Measurements from ENCODE around the gene SEMA4G.

SEMA4G gene

GRCh38 chr10:101005869-101006567 is 36.7 kb downstream of the SEMA4G start:
- H3K4me3 ChIP-seq (ENCODE audit: low read depth, low read length) = no peak overlapping the region
- no peak for DNase-seq (ENCODE audit: low read depth)
- TF ChIP-seq, protein P1, sequence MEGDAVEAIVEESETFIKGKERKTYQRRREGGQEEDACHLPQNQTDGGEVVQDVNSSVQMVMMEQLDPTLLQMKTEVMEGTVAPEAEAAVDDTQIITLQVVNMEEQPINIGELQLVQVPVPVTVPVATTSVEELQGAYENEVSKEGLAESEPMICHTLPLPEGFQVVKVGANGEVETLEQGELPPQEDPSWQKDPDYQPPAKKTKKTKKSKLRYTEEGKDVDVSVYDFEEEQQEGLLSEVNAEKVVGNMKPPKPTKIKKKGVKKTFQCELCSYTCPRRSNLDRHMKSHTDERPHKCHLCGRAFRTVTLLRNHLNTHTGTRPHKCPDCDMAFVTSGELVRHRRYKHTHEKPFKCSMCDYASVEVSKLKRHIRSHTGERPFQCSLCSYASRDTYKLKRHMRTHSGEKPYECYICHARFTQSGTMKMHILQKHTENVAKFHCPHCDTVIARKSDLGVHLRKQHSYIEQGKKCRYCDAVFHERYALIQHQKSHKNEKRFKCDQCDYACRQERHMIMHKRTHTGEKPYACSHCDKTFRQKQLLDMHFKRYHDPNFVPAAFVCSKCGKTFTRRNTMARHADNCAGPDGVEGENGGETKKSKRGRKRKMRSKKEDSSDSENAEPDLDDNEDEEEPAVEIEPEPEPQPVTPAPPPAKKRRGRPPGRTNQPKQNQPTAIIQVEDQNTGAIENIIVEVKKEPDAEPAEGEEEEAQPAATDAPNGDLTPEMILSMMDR (IDR thresholded peaks at IDR 0.05; ENCODE audit: low read depth, low read length, missing control alignments) = no peak

GRCh38 chr10:101006593-101007098 is 37.3 kb downstream of the SEMA4G start:
- no peak overlapping the region for H3K4me3 ChIP-seq (ENCODE audit: low read depth, low read length)
- TF ChIP-seq, protein P1 (IDR thresholded peaks at IDR 0.05; ENCODE audit: low read depth, low read length, missing control alignments) = no peak
- DNase-seq (ENCODE audit: low read depth) = no peak

GRCh38 chr10:101007099-101007711 is 37.9 kb downstream of the SEMA4G start:
- H3K4me3 ChIP-seq (ENCODE audit: low read depth, low read length) = no peak overlapping the region
- TF ChIP-seq, protein P1 (IDR thresholded peaks at IDR 0.05; ENCODE audit: low read depth, low read length, missing control alignments) = no peak
- no peak for DNase-seq (ENCODE audit: low read depth)

DNA sequence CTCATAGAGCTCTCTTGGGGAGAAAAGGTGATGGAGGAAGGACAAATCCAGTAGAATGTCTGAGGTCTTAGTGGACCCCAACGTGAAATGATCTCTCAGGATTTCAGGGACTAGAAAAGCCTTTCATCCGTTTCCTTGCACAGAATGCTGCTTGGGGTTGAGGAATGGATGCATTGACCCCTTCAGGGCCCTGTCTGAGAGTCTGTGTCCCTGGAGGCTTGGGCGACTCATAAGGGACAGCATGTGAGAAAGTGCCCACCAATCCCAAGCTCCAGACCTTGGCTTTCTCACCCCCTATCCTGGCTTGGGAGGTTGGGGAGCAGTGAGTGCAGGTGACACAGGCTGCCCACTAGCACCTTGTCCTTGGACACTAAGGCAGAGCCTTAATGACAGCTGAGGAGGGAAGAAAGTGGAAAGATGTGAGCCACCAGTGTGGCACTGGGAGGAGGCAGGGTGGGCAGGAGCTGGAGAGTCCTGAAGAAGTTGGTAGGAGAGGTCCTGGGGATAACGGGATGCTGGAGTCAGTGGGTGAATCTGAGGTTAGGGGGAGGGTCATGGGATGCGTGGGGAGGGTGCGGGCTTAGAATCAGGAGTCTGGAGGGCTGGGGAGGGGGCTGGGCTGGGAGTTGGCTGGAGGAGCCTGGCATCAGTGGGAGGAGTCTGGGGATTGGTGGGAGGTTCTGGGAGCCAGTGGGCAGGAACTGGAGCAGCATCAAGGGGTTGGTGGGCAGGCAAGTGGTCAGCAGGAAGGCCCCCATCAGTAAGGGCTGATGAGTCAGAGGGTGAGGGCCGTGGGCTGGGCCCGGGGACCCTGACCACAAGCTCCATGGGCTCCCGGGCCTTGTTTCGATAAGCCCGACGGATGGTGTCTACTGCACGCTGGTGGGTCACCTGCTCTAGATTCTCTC is 38.9 kb downstream of the SEMA4G start:
- H3K4me3 ChIP-seq (ENCODE audit: low read depth, low read length) = no peak overlapping the region
- DNase-seq (ENCODE audit: low read depth) = no peak
- TF ChIP-seq, protein P1 (IDR thresholded peaks at IDR 0.05; ENCODE audit: low read depth, low read length, missing control alignments) = no peak

DNA sequence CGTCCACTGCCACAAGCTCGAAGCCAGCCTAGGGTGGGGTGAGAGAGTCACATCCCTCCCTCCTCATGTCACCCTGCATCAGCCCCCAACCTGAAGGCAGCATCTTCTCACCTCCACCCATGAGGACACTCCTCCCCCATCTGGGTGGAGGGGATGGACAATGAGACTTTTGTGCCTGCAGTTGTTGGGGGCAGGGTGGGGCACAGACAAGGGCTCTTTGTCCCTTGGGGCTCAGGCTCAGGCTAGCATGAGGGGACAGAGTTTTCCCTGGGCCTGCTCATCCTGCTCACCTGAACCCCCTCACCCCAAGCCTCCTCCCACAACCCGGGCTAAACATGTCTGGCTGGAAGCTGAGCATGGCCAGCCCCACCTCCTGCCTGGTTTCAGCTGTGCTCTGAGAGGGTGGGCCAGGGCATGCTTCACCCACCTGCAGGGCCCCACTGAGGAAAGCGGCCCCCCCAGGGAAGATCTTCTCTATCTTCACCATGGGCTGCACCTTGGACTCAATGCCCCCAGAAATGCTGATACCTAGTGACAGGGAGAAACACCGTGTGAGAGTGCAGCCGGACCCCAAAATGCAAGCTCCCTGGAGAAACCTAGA is 39.6 kb downstream of the SEMA4G start:
- TF ChIP-seq, protein P1 (IDR thresholded peaks at IDR 0.05; ENCODE audit: low read depth, low read length, missing control alignments) = no peak
- H3K4me3 ChIP-seq (ENCODE audit: low read depth, low read length) = no peak overlapping the region
- no peak for DNase-seq (ENCODE audit: low read depth)

- DNase-seq (ENCODE audit: low read depth) = no peak
- H3K4me3 ChIP-seq (ENCODE audit: low read depth, low read length) = no peak overlapping the region
- TF ChIP-seq, protein P1 (IDR thresholded peaks at IDR 0.05; ENCODE audit: low read depth, low read length, missing control alignments) = no peak
Measured at GRCh38 chr10:101010329-101010728, 41.0 kb downstream of the SEMA4G start.

All from GM12864 (cell line).